SK-N-MC (cell line): ENCODE measurements around the gene ASTN2.

Source experiments
- EZH2 ChIP-seq: fragments of 200-600 bp; sonication (generic); IDR thresholded peaks from one replicate; pipeline ENCODE4 v1.6.1; 2017; ENCODE audit warnings: antibody characterized with exemption
- POLR2AphosphoS5 ChIP-seq: IDR thresholded peaks from 2 replicates; pipeline ENCODE4 v1.6.1; 2012; ENCODE audit warnings: mild to moderate bottlenecking, low read depth, low read length, borderline replicate concordance

GRCh38 chr9:116653348-116654058, 761.4 kb downstream of the ASTN2 start:
- TF ChIP-seq EZH2 = no peak
- TF ChIP-seq POLR2AphosphoS5 = no peak
